GM19463 (cell line): ENCODE results near the gene MEOX1.
"Not testable (repeated sequence)": the region's sequence is repeated elsewhere in the genome, so short reads cannot be mapped to it uniquely, and the experiment has no call there.

Experiments
- ATAC-seq: cut with Tn5 transposase; IDR thresholded peaks from one replicate; pipeline ENCODE4 v1.9.1; 2021; ENCODE audit warnings: mild to moderate bottlenecking, moderate library complexity; ENCODE audit not compliant: unreplicated experiment

Gene MEOX1

GRCh38 chr17:43661699-43662412 lies at the start of gene MEOX1:
Gene MEOX1 (minus strand): TSS chr17:43661922. CDS start chr17:43661534, 388 bp downstream.
- ATAC-seq, result no peak

- ATAC-seq, result no peak
These were observed 48.4 kb upstream of the MEOX1 start for GRCh38 chr17:43710101-43710500.

- ATAC-seq, result no peak
These were observed 47.5 kb upstream of the MEOX1 start for GRCh38 chr17:43709210-43709609.

- ATAC-seq, result no peak
These were observed 45.5 kb upstream of the MEOX1 start for GRCh38 chr17:43707184-43707583.

- ATAC-seq, result no peak
These were observed 44.5 kb upstream of the MEOX1 start for GRCh38 chr17:43706235-43706634.

GRCh38 chr17:43703630-43704029 lies 41.9 kb upstream of the MEOX1 start:
- ATAC-seq, result no peak

- ATAC-seq, result no peak
These were observed 40.9 kb upstream of the MEOX1 start for GRCh38 chr17:43702637-43703036.

- ATAC-seq, result no peak
These were observed 39.6 kb upstream of the MEOX1 start for GRCh38 chr17:43701318-43701743.

- ATAC-seq, result no peak
These were observed 37.7 kb upstream of the MEOX1 start for GRCh38 chr17:43699438-43699756.

- no peak for ATAC-seq
These were observed 37.1 kb upstream of the MEOX1 start for GRCh38 chr17:43698678-43699437.

- no peak for ATAC-seq
These were observed 36.2 kb upstream of the MEOX1 start for GRCh38 chr17:43697937-43698336.

GRCh38 chr17:43696891-43697290 lies 35.2 kb upstream of the MEOX1 start:
- ATAC-seq, result no peak

- ATAC-seq, result no peak
These were observed 34.5 kb upstream of the MEOX1 start for GRCh38 chr17:43695970-43696865.

GRCh38 chr17:43694081-43694870 lies 32.6 kb upstream of the MEOX1 start:
- no peak for ATAC-seq

GRCh38 chr17:43691317-43691693 lies 29.6 kb upstream of the MEOX1 start:
- ATAC-seq, result no peak

- ATAC-seq, result no peak
These were observed 29.0 kb upstream of the MEOX1 start for GRCh38 chr17:43690624-43691316.

GRCh38 chr17:43689814-43690213 lies 28.1 kb upstream of the MEOX1 start:
- ATAC-seq, result no peak

GRCh38 chr17:43689131-43689530 lies 27.4 kb upstream of the MEOX1 start:
- ATAC-seq, result no peak

- ATAC-seq, result not testable (repeated sequence)
These were observed 25.2 kb upstream of the MEOX1 start for GRCh38 chr17:43686957-43687356.
